ES-I3 (cell line): ENCODE measurements around the gene GPR65.

Experiments
- H3K36me3 ChIP-seq: 2 replicates; pipeline ENCODE4 v1.6.1; 2013; ENCODE audit warnings: mild to moderate bottlenecking, low read length, control low read depth, moderate library complexity; ENCODE audit not compliant: insufficient read depth
- H3K4me1 ChIP-seq: 2 replicates; pipeline ENCODE4 v1.6.1; 2013; ENCODE audit warnings: mild to moderate bottlenecking, control low read depth, low read length; ENCODE audit not compliant: insufficient read depth
- H3K9ac ChIP-seq: 2 replicates; pipeline ENCODE4 v1.6.1; 2013; ENCODE audit warnings: low read depth, mild to moderate bottlenecking, low read length, moderate library complexity
- H3K9me3 ChIP-seq: 2 replicates; pipeline ENCODE4 v1.6.1; 2013; ENCODE audit warnings: mild to moderate bottlenecking, low read length, moderate library complexity; ENCODE audit not compliant: control insufficient read depth, insufficient read depth

GPR65 gene

DNA sequence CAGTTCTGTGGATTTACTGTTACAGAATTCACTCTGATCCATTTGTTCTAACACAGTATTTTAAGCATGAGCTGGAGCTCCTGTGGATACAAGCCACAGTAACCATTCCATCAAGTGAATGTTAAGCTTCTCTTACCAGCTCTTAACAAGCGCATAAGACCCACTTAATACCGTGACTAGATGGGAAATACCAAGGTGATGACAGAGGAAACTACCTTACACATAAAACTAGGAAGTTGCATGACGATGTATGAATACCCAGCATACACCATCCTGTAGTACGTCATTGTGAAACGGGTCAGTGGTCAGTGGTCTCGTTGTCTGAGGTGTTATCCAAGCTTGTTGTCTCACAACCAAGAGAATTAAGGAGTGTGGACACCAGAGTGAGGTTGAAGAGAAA, 10.0 kb upstream of the GPR65 start:
- Histone ChIP-seq H3K4me1 (peaks cover 5% of the 10 kb centered on the region), H3K36me3 (no peaks in the 10 kb centered on the region), H3K9ac (no peak overlapping the region), H3K9me3 (no peaks in the 10 kb centered on the region)

DNA sequence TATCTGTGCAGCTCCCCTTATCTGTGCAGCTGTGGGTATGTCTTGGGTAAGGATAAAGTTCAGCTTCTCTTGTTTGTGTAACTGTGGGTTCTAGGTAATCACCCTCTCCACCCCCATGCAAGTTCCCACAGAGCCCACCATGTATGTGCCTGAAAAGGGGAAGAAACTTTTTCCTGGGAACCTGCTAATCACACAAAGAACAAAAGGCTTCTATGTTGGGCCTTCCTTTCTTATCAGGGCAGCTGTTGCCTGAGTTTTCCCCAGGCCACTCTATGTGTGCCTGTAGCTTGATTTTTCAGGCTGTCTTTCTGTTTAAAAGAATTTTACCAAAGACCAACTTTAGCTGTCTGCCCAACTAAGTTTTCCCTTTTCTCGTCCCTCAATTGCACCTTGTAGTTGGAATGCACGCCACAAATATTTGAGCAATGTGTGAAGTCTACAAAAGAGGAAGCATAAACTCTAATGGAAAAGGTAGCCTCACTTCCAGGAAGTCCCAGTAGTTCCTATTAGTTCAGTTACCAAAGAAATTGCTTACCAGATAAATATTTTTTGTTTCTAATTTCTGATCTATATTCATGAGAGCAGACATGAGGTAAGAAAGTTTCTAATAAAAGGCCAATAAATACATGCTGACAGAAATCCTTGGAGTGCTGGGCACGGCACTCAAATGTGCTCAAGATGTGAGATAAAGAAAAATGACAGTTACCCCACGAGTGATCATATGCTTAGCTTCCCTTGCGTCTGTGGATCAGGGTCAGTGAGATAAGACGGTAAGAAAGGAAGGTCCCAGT, 9.2 kb upstream of the GPR65 start:
- Histone ChIP-seq H3K36me3 (no peaks in the 10 kb centered on the region), H3K9ac (no peak overlapping the region), H3K4me1 (peaks cover 5% of the 10 kb centered on the region), H3K9me3 (no peaks in the 10 kb centered on the region)

DNA sequence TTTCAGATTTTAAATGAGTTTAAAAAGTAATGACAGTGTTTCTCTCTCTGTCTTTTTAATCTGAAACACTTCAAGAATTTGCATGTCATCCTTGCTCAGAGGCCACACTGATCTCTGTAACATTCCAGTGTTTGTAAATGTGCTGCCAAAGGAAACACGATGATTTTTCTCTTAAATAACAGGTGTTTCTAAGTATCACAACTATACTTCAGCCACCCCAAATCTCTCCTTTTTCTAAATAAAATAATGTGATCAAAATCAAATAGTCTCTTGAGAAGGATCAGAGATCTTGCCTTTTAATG, 8.7 kb upstream of the GPR65 start:
- Histone ChIP-seq H3K4me1 (peaks cover 5% of the 10 kb centered on the region), H3K9me3 (no peaks in the 10 kb centered on the region), H3K36me3 (no peaks in the 10 kb centered on the region), H3K9ac (no peak overlapping the region)

DNA sequence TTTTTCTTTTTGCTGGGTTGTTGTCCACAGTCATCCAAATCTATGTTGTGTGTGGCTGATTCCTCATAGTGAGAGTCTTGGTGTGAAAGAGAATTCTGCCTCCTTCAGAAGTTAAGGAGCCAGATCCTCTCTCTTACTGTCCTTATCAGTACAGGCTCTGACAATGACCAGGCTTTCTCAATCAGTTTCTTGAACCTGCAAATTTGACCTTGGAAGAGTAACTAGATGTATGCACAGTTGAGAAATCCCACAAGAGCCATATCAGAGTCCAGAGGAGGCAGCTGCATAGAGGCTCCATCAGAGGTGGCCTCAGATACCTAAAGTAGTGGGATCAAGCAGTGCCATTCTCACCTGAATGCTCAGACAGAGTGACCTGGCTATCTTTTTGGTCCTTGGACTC, 6.5 kb upstream of the GPR65 start:
- Histone ChIP-seq H3K9me3 (no peaks in the 10 kb centered on the region), H3K4me1 (peaks cover 5% of the 10 kb centered on the region)

DNA sequence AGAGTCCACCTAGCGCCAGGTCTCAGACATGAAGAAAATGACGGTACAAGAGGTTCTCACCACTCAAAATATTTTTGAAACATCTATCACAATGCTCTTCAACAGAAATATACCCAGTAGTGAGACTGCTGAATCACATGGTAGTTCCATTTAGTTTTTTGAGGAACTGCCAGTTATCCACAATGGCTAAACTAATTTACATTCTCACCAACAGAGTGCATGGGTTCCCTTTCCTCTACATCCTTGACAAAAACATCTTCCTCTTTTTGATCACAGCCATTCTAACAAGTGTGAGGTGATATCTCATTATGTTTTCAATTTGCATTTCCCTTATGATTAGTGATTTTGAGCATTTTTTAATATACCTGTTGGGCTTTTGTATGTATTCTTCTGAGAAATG, 5.7 kb upstream of the GPR65 start:
- H3K4me1 ChIP-seq = peaks cover 5% of the 10 kb centered on the region
- no peaks in the 10 kb centered on the region for H3K9me3 ChIP-seq
- no peak overlapping the region for H3K9ac ChIP-seq
- no peaks in the 10 kb centered on the region for H3K36me3 ChIP-seq

More for the DNA sequence above, 6.5 kb upstream of the GPR65 start:
- no peak overlapping the region for H3K9ac ChIP-seq
- no peaks in the 10 kb centered on the region for H3K36me3 ChIP-seq

DNA sequence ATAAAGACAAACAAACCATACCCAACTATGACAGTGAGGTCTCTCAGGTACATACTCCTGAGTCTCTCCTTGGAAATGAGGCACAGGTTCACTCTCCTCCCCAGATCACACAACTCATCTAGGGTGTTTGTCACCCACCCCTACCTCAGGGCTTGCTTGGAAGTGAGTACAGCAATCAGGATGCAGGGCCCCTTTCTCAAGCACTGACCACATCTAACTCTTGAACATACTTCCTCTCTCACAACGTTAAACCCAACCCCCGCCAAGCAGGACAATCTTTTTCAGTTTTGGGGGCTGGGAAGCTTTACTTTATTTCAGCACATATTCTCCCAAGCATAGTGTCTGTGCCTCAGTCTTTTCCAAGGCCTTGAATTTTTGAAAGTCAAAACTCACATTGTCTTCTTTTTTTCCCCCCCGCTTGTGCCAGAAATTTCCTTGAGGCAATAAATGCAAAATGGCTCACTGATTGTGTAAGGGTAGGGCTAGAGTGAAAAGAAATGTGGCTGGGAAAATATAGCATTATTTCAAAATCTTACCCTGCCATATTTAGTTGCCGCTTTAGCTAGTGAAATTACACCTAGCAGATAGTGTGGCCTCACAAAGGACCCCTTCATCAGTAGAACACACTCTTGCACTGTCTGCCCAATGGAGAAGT, 2.4 kb upstream of the GPR65 start:
- Histone ChIP-seq H3K4me1 (no peaks in the 10 kb centered on the region), H3K9ac (no peak overlapping the region), H3K36me3 (no peaks in the 10 kb centered on the region), H3K9me3 (no peaks in the 10 kb centered on the region)

DNA sequence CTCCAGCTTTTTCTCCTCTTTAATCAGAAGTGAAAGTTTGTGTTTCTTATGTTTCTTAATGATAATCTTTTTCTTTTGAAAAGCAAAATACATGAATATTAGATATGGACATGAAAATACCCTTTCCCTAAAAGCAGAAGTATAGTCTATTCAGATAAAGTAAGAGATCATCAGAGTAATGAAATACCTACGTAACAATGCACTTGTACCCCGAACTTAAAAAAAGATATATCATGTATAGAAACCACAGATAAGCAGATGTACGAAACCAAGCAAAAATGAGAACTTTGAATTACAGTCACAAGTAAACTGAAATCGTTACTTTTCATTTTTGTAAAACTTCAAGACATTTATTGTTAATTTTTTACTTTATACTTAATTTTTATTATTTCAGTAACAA, 1.5 kb upstream of the GPR65 start:
- no peak overlapping the region for H3K9ac ChIP-seq
- H3K36me3 ChIP-seq = no peaks in the 10 kb centered on the region
- H3K4me1 ChIP-seq = no peaks in the 10 kb centered on the region
- no peaks in the 10 kb centered on the region for H3K9me3 ChIP-seq

DNA sequence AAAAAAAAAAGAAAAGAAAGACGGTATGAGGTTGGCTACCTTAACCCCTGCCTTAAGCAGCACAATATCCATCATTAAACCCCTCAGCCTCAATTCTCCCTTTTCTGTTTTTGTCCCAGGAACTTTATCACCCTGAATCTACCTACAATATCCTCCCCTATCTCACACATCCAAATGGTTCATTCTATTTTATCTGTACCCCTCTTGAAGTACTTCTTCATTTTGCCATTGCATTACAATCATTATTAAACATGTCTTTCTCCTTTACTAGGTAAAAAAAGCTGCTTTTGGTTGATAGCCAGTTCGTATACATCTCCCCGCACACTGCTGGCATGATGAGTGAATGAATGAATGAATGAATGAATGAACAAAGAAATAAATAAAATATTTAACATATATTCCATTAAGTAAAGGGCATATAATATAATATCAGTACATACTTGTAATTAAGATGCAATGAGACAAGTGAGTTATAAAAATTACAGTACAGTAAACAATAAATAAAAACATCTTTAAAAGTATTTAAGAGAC, 364 bp upstream of the GPR65 start:
- H3K4me1 ChIP-seq = no peaks in the 10 kb centered on the region
- H3K36me3 ChIP-seq = no peaks in the 10 kb centered on the region
- H3K9ac ChIP-seq = no peak overlapping the region
- H3K9me3 ChIP-seq = no peaks in the 10 kb centered on the region

DNA sequence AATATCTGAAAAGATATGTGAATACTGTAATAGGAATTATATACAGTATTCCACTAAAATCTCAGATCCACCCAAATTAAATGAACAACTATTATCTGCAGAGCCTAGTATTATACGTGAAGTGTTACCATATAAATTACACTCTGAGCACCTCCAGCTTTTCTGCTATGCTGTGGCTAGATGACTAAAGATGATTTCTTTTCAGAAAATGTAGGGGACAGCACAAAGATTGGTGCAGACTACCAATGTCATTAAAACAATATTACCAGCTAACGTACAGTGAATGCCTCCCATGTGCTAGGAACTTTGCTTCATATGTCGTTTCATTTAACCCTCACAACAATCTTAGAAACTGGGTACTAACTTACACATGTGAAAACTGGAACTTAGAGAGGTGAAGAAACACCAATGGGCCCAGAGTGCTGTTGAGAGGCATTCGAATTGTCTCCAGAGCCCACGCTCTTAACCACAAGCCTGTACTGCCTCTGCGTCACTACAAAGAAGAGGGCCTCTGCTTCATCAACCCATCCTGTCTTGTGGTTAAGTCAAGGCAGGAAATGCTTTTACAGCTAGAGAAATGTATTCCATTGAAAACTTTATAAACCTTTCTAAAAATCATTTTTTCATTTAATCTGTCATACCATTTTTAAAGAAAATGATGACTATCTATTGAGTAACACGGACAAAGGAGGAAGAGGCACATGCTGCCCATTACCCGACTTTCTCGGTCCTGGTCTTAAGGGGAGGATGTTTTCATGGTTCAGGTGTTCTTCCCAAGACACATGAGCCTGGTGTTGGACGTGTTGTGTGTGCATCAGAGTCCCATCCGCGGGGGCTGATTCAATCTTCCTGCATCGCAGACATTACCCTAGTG, 1.3 kb downstream of the GPR65 start:
- H3K9ac ChIP-seq = no peak overlapping the region
- H3K36me3 ChIP-seq = no peaks in the 10 kb centered on the region
- H3K4me1 ChIP-seq = no peaks in the 10 kb centered on the region
- no peaks in the 10 kb centered on the region for H3K9me3 ChIP-seq

DNA sequence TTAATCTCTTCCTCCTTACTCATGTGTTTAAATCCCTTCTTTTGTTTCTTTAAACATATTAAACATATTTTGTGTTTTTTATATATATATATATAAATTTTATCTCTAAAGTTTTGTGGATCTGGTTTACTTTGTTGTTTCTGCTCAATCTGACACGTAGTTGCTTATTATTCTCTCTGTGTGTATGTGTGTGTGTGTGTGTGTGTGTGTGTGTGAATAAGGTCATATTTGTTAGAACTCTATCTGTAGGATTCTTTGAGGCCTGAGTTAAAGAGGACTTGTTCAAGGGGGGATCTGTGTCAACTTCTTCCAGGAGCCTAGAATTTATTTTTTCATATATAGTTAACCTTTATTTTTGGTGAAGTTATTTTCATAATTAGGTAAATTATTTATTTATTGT, 2.7 kb downstream of the GPR65 start:
- no peaks in the 10 kb centered on the region for H3K4me1 ChIP-seq
- no peaks in the 10 kb centered on the region for H3K36me3 ChIP-seq
- no peak overlapping the region for H3K9ac ChIP-seq
- no peaks in the 10 kb centered on the region for H3K9me3 ChIP-seq

DNA sequence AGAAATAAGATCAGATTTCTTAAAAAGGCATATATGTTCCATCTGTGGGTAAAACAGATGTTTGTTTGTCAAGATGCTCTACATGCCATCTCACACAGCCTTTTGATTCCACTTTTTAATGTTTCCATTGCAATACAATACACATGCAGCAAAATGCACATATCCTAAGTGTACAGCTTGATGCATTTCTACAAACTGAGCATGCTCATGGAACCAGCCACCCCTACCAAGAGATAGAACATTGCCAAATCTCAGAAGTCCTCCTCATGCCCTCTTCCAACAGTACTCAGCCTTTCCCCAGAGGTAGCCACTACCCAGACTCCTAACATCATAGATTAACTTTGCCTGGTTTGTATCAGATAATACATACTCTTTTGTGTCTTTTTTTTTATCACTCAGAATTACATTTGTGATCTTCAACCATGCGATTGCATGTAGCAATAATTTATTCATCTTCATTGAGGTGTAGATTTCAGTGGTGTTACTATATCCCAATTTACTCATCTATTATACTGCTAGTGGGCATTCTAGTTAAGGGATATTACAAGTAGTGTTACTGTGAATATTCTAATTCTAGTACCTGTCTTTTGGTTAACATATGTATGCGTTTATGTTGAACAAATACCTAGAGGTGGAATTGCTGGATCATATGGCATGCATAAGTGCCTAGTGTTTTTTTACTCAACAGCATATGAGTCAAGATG, 3.3 kb downstream of the GPR65 start:
- Histone ChIP-seq H3K4me1 (no peaks in the 10 kb centered on the region), H3K36me3 (no peaks in the 10 kb centered on the region)

DNA sequence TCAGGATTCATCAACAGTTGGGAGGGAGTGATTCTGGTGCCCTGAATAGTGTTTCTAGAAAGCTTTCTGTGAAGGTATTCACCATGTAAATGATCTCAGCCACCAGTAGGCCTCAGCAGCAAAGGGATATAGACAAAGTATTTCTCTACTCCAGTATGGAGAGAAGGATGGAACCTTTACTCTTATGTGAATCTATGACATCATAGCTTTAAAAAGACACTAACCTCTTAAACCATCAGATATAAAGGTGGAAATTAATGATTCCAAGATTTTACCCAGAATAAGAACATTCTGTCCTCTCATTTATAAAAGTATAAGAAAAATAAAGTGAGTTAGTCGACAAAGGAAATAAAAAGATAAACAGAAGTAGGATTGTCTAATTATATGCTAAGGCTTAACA, 4.6 kb downstream of the GPR65 start:
- Histone ChIP-seq H3K9ac (no peak overlapping the region), H3K4me1 (no peaks in the 10 kb centered on the region), H3K36me3 (no peaks in the 10 kb centered on the region), H3K9me3 (no peaks in the 10 kb centered on the region)

More for the DNA sequence above, 3.3 kb downstream of the GPR65 start:
- no peaks in the 10 kb centered on the region for H3K9me3 ChIP-seq
- H3K9ac ChIP-seq = no peak overlapping the region

DNA sequence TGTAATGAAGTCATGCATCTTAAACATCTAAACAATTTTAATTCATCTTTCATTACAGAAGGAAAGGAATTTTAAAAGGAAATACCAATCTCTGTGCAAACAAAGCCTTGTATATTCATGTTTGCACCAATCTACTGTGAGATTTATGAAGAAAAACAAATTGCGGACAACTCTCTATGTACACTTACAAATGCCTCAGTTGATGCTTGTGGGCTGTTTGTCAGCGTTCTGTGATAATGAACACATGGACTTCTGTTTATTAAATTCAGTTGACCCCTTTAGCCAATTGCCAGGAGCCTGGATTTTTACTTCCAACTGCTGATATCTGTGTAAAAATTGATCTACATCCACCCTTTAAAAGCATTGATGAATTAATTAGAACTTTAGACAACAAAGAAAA, 5.4 kb downstream of the GPR65 start:
- H3K9ac ChIP-seq = no peak overlapping the region

DNA sequence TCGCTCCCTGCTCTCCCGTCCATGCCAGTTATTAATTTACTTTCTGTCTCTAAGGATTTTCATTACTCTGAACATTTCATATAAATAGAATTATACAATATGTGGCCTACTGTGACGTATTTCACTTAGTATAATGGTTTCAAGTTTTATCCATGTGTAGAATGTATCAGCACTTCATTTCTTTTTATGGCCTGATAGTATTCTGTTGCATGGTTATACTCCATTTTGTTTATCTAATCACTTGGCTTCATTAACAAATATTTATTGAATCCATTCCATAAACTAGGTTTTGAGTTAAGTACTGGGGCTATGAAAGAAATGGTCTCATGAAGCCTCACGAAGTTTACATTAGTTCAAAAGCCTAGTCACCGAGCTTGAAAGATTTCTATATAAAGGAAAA, 7.6 kb downstream of the GPR65 start:
- H3K9ac ChIP-seq = no peak overlapping the region
- no peaks in the 10 kb centered on the region for H3K36me3 ChIP-seq
- H3K4me1 ChIP-seq = no peaks in the 10 kb centered on the region
- no peaks in the 10 kb centered on the region for H3K9me3 ChIP-seq

More for the DNA sequence above, 5.4 kb downstream of the GPR65 start:
- no peaks in the 10 kb centered on the region for H3K9me3 ChIP-seq
- no peaks in the 10 kb centered on the region for H3K36me3 ChIP-seq
- H3K4me1 ChIP-seq = no peaks in the 10 kb centered on the region
